Epithelial cell of proximal tubule (primary cell): ENCODE results near the gene CCDC85C. TPM values are rescaled to one million over a fixed set of nuclear protein-coding genes. Genes with fewer than 3 reads are reported as not detected.

Source experiments
- DNase-seq: peaks from one replicate; pipeline ENCODE4 v3.0.0-alpha.2; 2011; ENCODE audit warnings: low read depth
- H3K4me3 ChIP-seq: 2 replicates; pipeline ENCODE4 v1.5.1; 2011; ENCODE audit warnings: low read depth, mild to moderate bottlenecking, low read length
- CTCF ChIP-seq: conservative IDR thresholded peaks from 2 replicates; pipeline ENCODE4 v1.5.1; 2012; ENCODE audit warnings: low read depth, mild to moderate bottlenecking, low read length
- total RNA-seq: library from RNA; depleted of rRNA; stranded (reverse); fragments of >200 nt; gene quantifications from 2 replicates; pipeline ENCODE4 v1.2.3, GENCODE V29; 2015

Gene CCDC85C
- total RNA-seq, 1 donor from 2014 or later, result 29.6 TPM

- no peak for TF ChIP-seq CTCF
- DNase-seq, result peak; percentile 7
- H3K4me3 ChIP-seq, result no peak overlapping the region
Measured at GRCh38 chr14:99537399-99537798, 66.6 kb downstream of the CCDC85C start.

GRCh38 chr14:99535908-99536778 is 67.9 kb downstream of the CCDC85C start:
- no peak for DNase-seq
- TF ChIP-seq CTCF, result no peak

GRCh38 chr14:99535448-99535847 is 68.6 kb downstream of the CCDC85C start:
- no peak for DNase-seq
- H3K4me3 ChIP-seq, result no peak overlapping the region
- no peak for TF ChIP-seq CTCF

More at GRCh38 chr14:99535908-99536778, 67.9 kb downstream of the CCDC85C start:
- no peak overlapping the region for H3K4me3 ChIP-seq

- no peak overlapping the region for H3K4me3 ChIP-seq
- DNase-seq, result no peak
- no peak for TF ChIP-seq CTCF
Measured at GRCh38 chr14:99534863-99535262, 69.1 kb downstream of the CCDC85C start.

GRCh38 chr14:99534333-99534732 is 69.7 kb downstream of the CCDC85C start:
- H3K4me3 ChIP-seq, result no peak overlapping the region
- DNase-seq, result no peak
- no peak for TF ChIP-seq CTCF

GRCh38 chr14:99532310-99532709 is 71.7 kb downstream of the CCDC85C start:
- DNase-seq, result no peak
- TF ChIP-seq CTCF, result no peak
- H3K4me3 ChIP-seq, result no peak overlapping the region
